HepG2 (cell line): ENCODE data around the gene ENTPD5. TPM values are rescaled to one million over a fixed set of nuclear protein-coding genes. Genes with fewer than 3 reads are reported as not detected.

Experiments used
- CERS6 ChIP-seq: sonication (generic); formaldehyde crosslinking; IDR thresholded peaks from 2 replicates; pipeline ENCODE4 v1.5.0; 2020; ENCODE audit warnings: missing genetic modification reagents
- EEA1 ChIP-seq: sonication (generic); formaldehyde crosslinking; IDR thresholded peaks from 2 replicates; pipeline ENCODE4 v1.5.1; 2020; ENCODE audit warnings: mild to moderate bottlenecking, missing genetic modification reagents, borderline replicate concordance
- ESRRA ChIP-seq: sonication (generic); formaldehyde crosslinking; IDR thresholded peaks from 2 replicates; pipeline ENCODE4 v1.5.1; 2020; ENCODE audit warnings: mild to moderate bottlenecking, low read depth, missing genetic modification reagents
- HDAC2 ChIP-seq: sonication (generic); formaldehyde crosslinking; IDR thresholded peaks from 2 replicates; pipeline ENCODE4 v1.4.0; 2020; ENCODE audit warnings: missing genetic modification reagents
- KLF12 ChIP-seq: sonication (generic); formaldehyde crosslinking; IDR thresholded peaks from 2 replicates; pipeline ENCODE4 v1.4.0; 2020; ENCODE audit warnings: missing genetic modification reagents, borderline replicate concordance
- MBNL3 ChIP-seq: fragments of 250-450 bp; sonication (Bioruptor Pico); conservative IDR thresholded peaks from 2 replicates; pipeline ENCODE4 v1.8.0; 2022; ENCODE audit warnings: mild to moderate bottlenecking, inconsistent platforms
- PITX1 ChIP-seq: sonication (generic); formaldehyde crosslinking; IDR thresholded peaks from 2 replicates; pipeline ENCODE4 v1.5.1; 2020; ENCODE audit warnings: mild to moderate bottlenecking, missing genetic modification reagents
- RBM22 ChIP-seq: fragments of 200-400 bp; formaldehyde crosslinking; optimal IDR thresholded peaks from 2 replicates; pipeline ENCODE3; 2017; ENCODE audit warnings: mild to moderate bottlenecking, low read length, moderate library complexity
- RNF2 ChIP-seq: fragments of 450-650 bp; conservative IDR thresholded peaks from 2 replicates; pipeline ENCODE4 v1.6.1; 2016; ENCODE audit warnings: low read depth
- RORA ChIP-seq: sonication (generic); formaldehyde crosslinking; IDR thresholded peaks from 2 replicates; pipeline ENCODE4 v1.5.0; 2020; ENCODE audit warnings: mild to moderate bottlenecking, missing genetic modification reagents, moderate library complexity
- TEAD3 ChIP-seq: optimal IDR thresholded peaks from 2 replicates; pipeline ENCODE3; 2016; ENCODE audit warnings: borderline replicate concordance
- ZFP62 ChIP-seq: sonication (generic); formaldehyde crosslinking; IDR thresholded peaks from 2 replicates; pipeline ENCODE4 v1.4.0; 2020; ENCODE audit warnings: missing genetic modification reagents
- ZIK1 ChIP-seq: sonication (generic); formaldehyde crosslinking; IDR thresholded peaks from 2 replicates; pipeline ENCODE4 v1.5.0; 2020; ENCODE audit warnings: mild to moderate bottlenecking, low read depth, missing genetic modification reagents, borderline replicate concordance
- ZNF30 ChIP-seq: sonication (generic); formaldehyde crosslinking; IDR thresholded peaks from 2 replicates; pipeline ENCODE4 v1.5.0; 2020; ENCODE audit warnings: mild to moderate bottlenecking, missing genetic modification reagents
- ZNF331 ChIP-seq: sonication (generic); formaldehyde crosslinking; IDR thresholded peaks from 2 replicates; pipeline ENCODE4 v1.4.0; 2020; ENCODE audit warnings: missing genetic modification reagents
- ZNF468 ChIP-seq: sonication (generic); formaldehyde crosslinking; IDR thresholded peaks from 2 replicates; pipeline ENCODE4 v1.8.0; 2022; ENCODE audit warnings: mild to moderate bottlenecking, moderate library complexity, missing genetic modification reagents
- ZNF510 ChIP-seq: sonication (generic); formaldehyde crosslinking; IDR thresholded peaks from 2 replicates; pipeline ENCODE4 v1.4.0; 2020; ENCODE audit warnings: low read depth, mild to moderate bottlenecking, missing genetic modification reagents
- ZNF687 ChIP-seq: sonication (generic); formaldehyde crosslinking; IDR thresholded peaks from 2 replicates; pipeline ENCODE4 v1.5.1; 2020; ENCODE audit warnings: mild to moderate bottlenecking, missing genetic modification reagents, moderate library complexity
- ZNF777 ChIP-seq: sonication (generic); formaldehyde crosslinking; IDR thresholded peaks from 2 replicates; pipeline ENCODE4 v1.4.0; 2020; ENCODE audit warnings: missing genetic modification reagents
- polyA plus RNA-seq, 8 experiments: library from polyadenylated mRNA; depleted of rRNA in 3 of 8; stranded (reverse) in 7 of 8; unstranded in 1 of 8; fragments of >200 nt; fragmentation: Illumina TruSeq in 4 of 8; extraction: Trizol in 4 of 8; gene quantifications; 2 replicates each; pipeline versions ENCODE4 v1.2.1 to v1.2.3, GENCODE V29; 2011 to 2016; ENCODE audit warnings: low read depth in 4 of 8, missing spikeins in 1 of 8, mixed read lengths in 1 of 8; ENCODE audit not compliant: insufficient read depth in 1 of 8
- total RNA-seq, 5 experiments: library from RNA; depleted of rRNA; stranded (reverse); fragments of >200 nt; fragmentation: Illumina TruSeq; extraction: Trizol; gene quantifications; 2 replicates each; pipeline ENCODE4 v1.2.3, GENCODE V29; 2016; ENCODE audit warnings: low read depth in 1 of 5
- TF ChIP-seq, protein P1 (sequence below): fragments of 450-650 bp; IDR thresholded peaks from 2 replicates; pipeline ENCODE4 v1.6.1; 2016
- TF ChIP-seq, protein P2 (sequence below): sonication (generic); formaldehyde crosslinking; IDR thresholded peaks from 2 replicates; pipeline ENCODE4 v1.4.0; 2020; ENCODE audit warnings: missing genetic modification reagents
- TF ChIP-seq, protein P3 (sequence below): sonication (generic); formaldehyde crosslinking; IDR thresholded peaks from 2 replicates; pipeline ENCODE4 v1.8.1; 2022; ENCODE audit warnings: mild to moderate bottlenecking, missing genetic modification reagents

ENTPD5 gene
- total and polyA plus RNA-seq, 2 of the 13 experiments (the other 11 are each of a cell fraction or from before 2014, with no cell fraction given) = 33.8 to 43.3 TPM

- TF ChIP-seq KLF12 (no peak), ZNF687 (CRISPR knock-in tag) (peak; percentile 27; the same call in 1 of the 2 replicates), RORA (CRISPR knock-in tag) (no peak), HDAC2 (CRISPR knock-in tag) (peak; percentile 68), CERS6 (CRISPR knock-in tag) (no peak), RNF2 (no peak), MBNL3 (CRISPR knock-in tag) (no peak), ZFP62 (CRISPR knock-in tag) (no peak), TEAD3 (CRISPR knock-in tag) (peak; percentile 61), ZNF510 (no peak), RBM22 (no peak), ZNF30 (CRISPR knock-in tag) (no peak), ZNF331 (CRISPR knock-in tag) (no peak), ZNF777 (CRISPR knock-in tag) (no peak), EEA1 (CRISPR knock-in tag) (no peak), ZNF468 (CRISPR knock-in tag) (no peak), ESRRA (CRISPR knock-in tag) (no peak), ZIK1 (no peak), PITX1 (CRISPR knock-in tag) (peak; percentile 31; the same call in 1 of the 2 replicates)
- TF ChIP-seq, protein P1, sequence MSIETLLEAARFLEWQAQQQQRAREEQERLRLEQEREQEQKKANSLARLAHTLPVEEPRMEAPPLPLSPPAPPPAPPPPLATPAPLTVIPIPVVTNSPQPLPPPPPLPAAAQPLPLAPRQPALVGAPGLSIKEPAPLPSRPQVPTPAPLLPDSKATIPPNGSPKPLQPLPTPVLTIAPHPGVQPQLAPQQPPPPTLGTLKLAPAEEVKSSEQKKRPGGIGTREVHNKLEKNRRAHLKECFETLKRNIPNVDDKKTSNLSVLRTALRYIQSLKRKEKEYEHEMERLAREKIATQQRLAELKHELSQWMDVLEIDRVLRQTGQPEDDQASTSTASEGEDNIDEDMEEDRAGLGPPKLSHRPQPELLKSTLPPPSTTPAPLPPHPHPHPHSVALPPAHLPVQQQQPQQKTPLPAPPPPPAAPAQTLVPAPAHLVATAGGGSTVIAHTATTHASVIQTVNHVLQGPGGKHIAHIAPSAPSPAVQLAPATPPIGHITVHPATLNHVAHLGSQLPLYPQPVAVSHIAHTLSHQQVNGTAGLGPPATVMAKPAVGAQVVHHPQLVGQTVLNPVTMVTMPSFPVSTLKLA = no peak
- TF ChIP-seq, protein P2, sequence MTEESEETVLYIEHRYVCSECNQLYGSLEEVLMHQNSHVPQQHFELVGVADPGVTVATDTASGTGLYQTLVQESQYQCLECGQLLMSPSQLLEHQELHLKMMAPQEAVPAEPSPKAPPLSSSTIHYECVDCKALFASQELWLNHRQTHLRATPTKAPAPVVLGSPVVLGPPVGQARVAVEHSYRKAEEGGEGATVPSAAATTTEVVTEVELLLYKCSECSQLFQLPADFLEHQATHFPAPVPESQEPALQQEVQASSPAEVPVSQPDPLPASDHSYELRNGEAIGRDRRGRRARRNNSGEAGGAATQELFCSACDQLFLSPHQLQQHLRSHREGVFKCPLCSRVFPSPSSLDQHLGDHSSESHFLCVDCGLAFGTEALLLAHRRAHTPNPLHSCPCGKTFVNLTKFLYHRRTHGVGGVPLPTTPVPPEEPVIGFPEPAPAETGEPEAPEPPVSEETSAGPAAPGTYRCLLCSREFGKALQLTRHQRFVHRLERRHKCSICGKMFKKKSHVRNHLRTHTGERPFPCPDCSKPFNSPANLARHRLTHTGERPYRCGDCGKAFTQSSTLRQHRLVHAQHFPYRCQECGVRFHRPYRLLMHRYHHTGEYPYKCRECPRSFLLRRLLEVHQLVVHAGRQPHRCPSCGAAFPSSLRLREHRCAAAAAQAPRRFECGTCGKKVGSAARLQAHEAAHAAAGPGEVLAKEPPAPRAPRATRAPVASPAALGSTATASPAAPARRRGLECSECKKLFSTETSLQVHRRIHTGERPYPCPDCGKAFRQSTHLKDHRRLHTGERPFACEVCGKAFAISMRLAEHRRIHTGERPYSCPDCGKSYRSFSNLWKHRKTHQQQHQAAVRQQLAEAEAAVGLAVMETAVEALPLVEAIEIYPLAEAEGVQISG = no peak
- TF ChIP-seq, protein P3, sequence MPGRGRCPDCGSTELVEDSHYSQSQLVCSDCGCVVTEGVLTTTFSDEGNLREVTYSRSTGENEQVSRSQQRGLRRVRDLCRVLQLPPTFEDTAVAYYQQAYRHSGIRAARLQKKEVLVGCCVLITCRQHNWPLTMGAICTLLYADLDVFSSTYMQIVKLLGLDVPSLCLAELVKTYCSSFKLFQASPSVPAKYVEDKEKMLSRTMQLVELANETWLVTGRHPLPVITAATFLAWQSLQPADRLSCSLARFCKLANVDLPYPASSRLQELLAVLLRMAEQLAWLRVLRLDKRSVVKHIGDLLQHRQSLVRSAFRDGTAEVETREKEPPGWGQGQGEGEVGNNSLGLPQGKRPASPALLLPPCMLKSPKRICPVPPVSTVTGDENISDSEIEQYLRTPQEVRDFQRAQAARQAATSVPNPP (CRISPR knock-in tag) = no peak
Measured at GRCh38 chr14:73995977-73996378, 23.1 kb downstream of the ENTPD5 start (continued).
